T-cell (primary cell): ENCODE measurements around the gene POLE. TPM values are rescaled to one million over a fixed set of nuclear protein-coding genes. Genes with fewer than 3 reads are reported as not detected.

Experiments
- ATAC-seq, 4 experiments: fragments of 200-7000 bp in 3 of 4; fragments of 150-1000 bp in 1 of 4; cut with Tn5 transposase; replicated peaks in 1 of 4; 1 replicate in 3 of 4; 2 replicates in 1 of 4; pipeline ENCODE4 v1.10.0; 2021; ENCODE audit warnings: moderate library complexity in 3 of 4, mild to moderate bottlenecking in 2 of 4, moderate number of reproducible peaks in 1 of 4
- CTCF ChIA-PET, 2 donors: fragments of 300-600 bp; sonication (Branson Sonifier 250); formaldehyde crosslinking; loops; one replicate each; lab custom pipeline; 2022; ENCODE audit warnings: antibody characterized with exemption in 2 of 2; lab: Charles Lee
- POLR2A ChIA-PET, 2 donors: fragments of 300-600 bp; sonication (Branson Sonifier 250); formaldehyde crosslinking; loops; one replicate each; lab custom pipeline; 2022; ENCODE audit warnings: antibody characterized with exemption in 2 of 2; lab: Charles Lee
- DNase-seq, 35 experiments: peaks; one replicate each; pipeline versions ENCODE4 v3.0.0 to v3.0.0-alpha.2; 2013 to 2023
- H3K27ac ChIP-seq: one replicate; pipeline ENCODE4 v1.5.1; 2013; ENCODE audit warnings: low read length
- H3K27me3 ChIP-seq, 2 experiments: replicated peaks in 1 of 2; 1 replicate in 1 of 2; 2 replicates in 1 of 2; pipeline versions ENCODE4 v1.6.1 to v1.7.0; 2013; ENCODE audit warnings: low read length in 1 of 2, mixed read lengths in 1 of 2; ENCODE audit not compliant: control insufficient read depth in 2 of 2, insufficient read depth in 2 of 2; ENCODE audit errors: extremely low read depth in 1 of 2
- H3K36me3 ChIP-seq, 2 donors: 1 replicate in 1 of 2; 2 replicates in 1 of 2; pipeline versions ENCODE4 v1.6.1 to v1.7.0; 2013; ENCODE audit warnings: low read length in 1 of 2; ENCODE audit not compliant: control insufficient read depth in 2 of 2, insufficient read depth in 1 of 2; ENCODE audit errors: extremely low read depth in 1 of 2
- H3K4me1 ChIP-seq, 2 experiments: 1 replicate in 1 of 2; 2 replicates in 1 of 2; pipeline versions ENCODE4 v1.6.1 to v1.7.0; 2013; ENCODE audit warnings: low read length in 2 of 2, mixed read lengths in 1 of 2; ENCODE audit not compliant: insufficient read depth in 2 of 2, control insufficient read depth in 1 of 2; ENCODE audit errors: extremely low read depth in 1 of 2
- H3K4me3 ChIP-seq, 2 donors: 1 replicate in 1 of 2; 2 replicates in 1 of 2; pipeline versions ENCODE4 v1.5.1 to v1.7.0; 2013; ENCODE audit warnings: mild to moderate bottlenecking in 2 of 2, low read length in 1 of 2, moderate library complexity in 1 of 2; ENCODE audit not compliant: control insufficient read depth in 1 of 2; ENCODE audit errors: extremely low read depth in 1 of 2
- H3K9me3 ChIP-seq: 2 replicates; pipeline ENCODE4 v1.7.0; 2013
- H3K27ac Mint-ChIP-seq, 2 donors: one replicate each; pipeline ENCODE4 v1.8.0; 2020 to 2021; ENCODE audit warnings: mild to moderate bottlenecking in 2 of 2, mixed read lengths in 2 of 2
- H3K27me3 Mint-ChIP-seq, 2 donors: one replicate each; pipeline ENCODE4 v1.8.0; 2021 to 2022; ENCODE audit warnings: mixed read lengths in 2 of 2
- H3K36me3 Mint-ChIP-seq: one replicate; pipeline ENCODE4 v1.8.0; 2021; ENCODE audit warnings: mixed read lengths
- H3K4me1 Mint-ChIP-seq, 3 donors: one replicate each; pipeline ENCODE4 v1.8.0; 2020 to 2022; ENCODE audit warnings: mixed read lengths in 3 of 3, mild to moderate bottlenecking in 1 of 3
- H3K4me3 Mint-ChIP-seq, 3 donors: one replicate each; pipeline ENCODE4 v1.8.0; 2020 to 2022; ENCODE audit warnings: mild to moderate bottlenecking in 3 of 3, mixed read lengths in 3 of 3, moderate library complexity in 3 of 3
- H3K9me3 Mint-ChIP-seq, 3 donors: one replicate each; pipeline ENCODE4 v1.8.0; 2020 to 2022; ENCODE audit warnings: mixed read lengths in 3 of 3
- WGBS: methylation state at CpG from one replicate; pipeline ENCODE4 v1.1.5; 2013; ENCODE audit warnings: missing lambda C conversion rate; ENCODE audit not compliant: insufficient coverage; 5-methylcytosine and 5-hydroxymethylcytosine counted together
- total RNA-seq, 35 experiments: library from RNA in 6 of 35; stranded (reverse) in 6 of 35; fragments of 120-200 nt in 1 of 35; gene quantifications; one replicate each; pipeline versions ENCODE4 v1.2.1 to v1.2.4 and lab custom pipeline; 2013 to 2026

POLE gene
- total RNA-seq, 5 donors from 2014 or later (not counting 1 experiment from before 2014, with no cell fraction given), result 43.6 to 70.4 (median 66.1) TPM

GRCh38 chr12:132710405-132711079, 23.4 kb upstream of the POLE start, which contains the start of gene PGAM5:
Gene PGAM5 (plus strand): TSS chr12:132710842. CDS start chr12:132710877, 35 bp downstream.
- peaks cover 11 to 12% of the 10 kb centered on the region in 2 donors for H3K36me3 ChIP-seq
- H3K4me1 ChIP-seq, result peaks cover 9 to 23% of the 10 kb centered on the region in 2 experiments
- H3K27me3 ChIP-seq, result no peaks in the 10 kb centered on the region
- H3K27ac ChIP-seq, result peak within 1 kb of the TSS; percentile 96
- ATAC-seq (peak; percentile 93 to 96 (median 95)), DNase-seq (peak; percentile 79 to 98 (median 93))
- ChIA-PET CTCF (no interaction called here), POLR2A (no interaction called here)
- WGBS, result under 1% methylated on average over 94 of the region's 94 CpGs
- peaks cover 0 to 14% (median 13%) of the 10 kb centered on the region in 3 donors for H3K9me3 Mint-ChIP-seq
- peak within 1 kb of the TSS; percentile 70 to 85 for H3K4me3 ChIP-seq
- H3K4me1 Mint-ChIP-seq, result peaks cover 21 to 32% (median 25%) of the 10 kb centered on the region in 3 donors
- H3K27ac Mint-ChIP-seq, result peak within 1 kb of the TSS; percentile 90
- no peaks in the 10 kb centered on the region for H3K27me3 Mint-ChIP-seq
- H3K36me3 Mint-ChIP-seq, result peaks cover 14% of the 10 kb centered on the region
- peak within 1 kb of the TSS; percentile 83 to 89 (median 88) for H3K4me3 Mint-ChIP-seq
- no peaks in the 10 kb centered on the region for H3K9me3 ChIP-seq

- Histone ChIP-seq H3K27me3 (no peaks in the 10 kb centered on the region), H3K9me3 (no peaks in the 10 kb centered on the region), H3K4me3 (peak overlapping the region; percentile 54 to 85), H3K36me3 (peaks cover 8 to 9% of the 10 kb centered on the region in 2 donors), H3K27ac (peak overlapping the region; percentile 96), H3K4me1 (peaks cover 9 to 23% of the 10 kb centered on the region in 2 experiments)
- Mint-ChIP-seq H3K9me3 (peaks cover 0 to 14% (median 13%) of the 10 kb centered on the region in 3 donors), H3K27ac (peak overlapping the region; percentile 90), H3K4me1 (peaks cover 21 to 32% (median 25%) of the 10 kb centered on the region in 3 donors), H3K27me3 (no peaks in the 10 kb centered on the region), H3K4me3 (peak overlapping the region; percentile 83 to 89 (median 88)), H3K36me3 (peaks cover 14% of the 10 kb centered on the region)
- POLR2A ChIA-PET, result no interaction called here
- ATAC-seq (no peak), DNase-seq (peak in 4 of 35 experiments; percentile 3 to 9 (median 6))
- CTCF ChIA-PET, result no interaction called here
- 9% methylated on average over 26 of the region's 26 CpGs for WGBS
Measured at GRCh38 chr12:132710043-132710404, 22.9 kb upstream of the POLE start.

GRCh38 chr12:132708150-132708549, 21.0 kb upstream of the POLE start:
- H3K9me3 ChIP-seq, result no peaks in the 10 kb centered on the region
- CTCF ChIA-PET, result no interaction called here

GRCh38 chr12:132707241-132707640, 20.1 kb upstream of the POLE start:
- WGBS, result 89% methylated on average over 6 of the region's 6 CpGs

More at GRCh38 chr12:132708150-132708549, 21.0 kb upstream of the POLE start:
- no peak overlapping the region for H3K27ac ChIP-seq
- H3K4me1 Mint-ChIP-seq, result peaks cover 17 to 23% (median 18%) of the 10 kb centered on the region in 3 donors
- ATAC-seq, result no peak
- H3K36me3 ChIP-seq, result no peaks in the 10 kb centered on the region
- POLR2A ChIA-PET, result no interaction called here
- no CpG with 5 or more reads among the region's 2 CpGs for WGBS
- no peak overlapping the region for H3K4me3 ChIP-seq
- H3K27ac Mint-ChIP-seq, result no peak overlapping the region
- no peaks in the 10 kb centered on the region for H3K27me3 Mint-ChIP-seq
- H3K36me3 Mint-ChIP-seq, result peaks cover 24% of the 10 kb centered on the region
- H3K4me3 Mint-ChIP-seq, result peak overlapping the region in 2 of 3 donors; percentile 43 to 89
- H3K9me3 Mint-ChIP-seq, result peaks cover 0 to 14% (median 13%) of the 10 kb centered on the region in 3 donors
- H3K27me3 ChIP-seq, result no peaks in the 10 kb centered on the region
- DNase-seq, result no peak
- peaks cover 9 to 19% of the 10 kb centered on the region in 2 experiments for H3K4me1 ChIP-seq

GRCh38 chr12:132703641-132704040, 16.5 kb upstream of the POLE start:
- Mint-ChIP-seq H3K27me3 (no peaks in the 10 kb centered on the region), H3K36me3 (peaks cover 36% of the 10 kb centered on the region), H3K4me3 (no peak overlapping the region), H3K4me1 (peaks cover 0 to 5% (median 2%) of the 10 kb centered on the region in 3 donors), H3K27ac (no peak overlapping the region), H3K9me3 (peaks cover 0 to 14% (median 13%) of the 10 kb centered on the region in 3 donors)
- Histone ChIP-seq H3K27me3 (no peaks in the 10 kb centered on the region), H3K4me1 (no peaks in the 10 kb centered on the region), H3K4me3 (no peak overlapping the region), H3K27ac (no peak overlapping the region), H3K9me3 (no peaks in the 10 kb centered on the region), H3K36me3 (peaks cover 0 to 4% of the 10 kb centered on the region in 2 donors)
- CTCF ChIA-PET, result no interaction called here
- 98% methylated on average over 9 of the region's 9 CpGs for WGBS
- POLR2A ChIA-PET, result interaction anchor here in 1 of 2 donors (0.9 kb wide), 1 partner anchor 8 kb away, joined by 3 read pairs; no protein-coding TSS in a partner anchor
- DNase-seq, result no peak
- ATAC-seq, result no peak

More at GRCh38 chr12:132707241-132707640, 20.1 kb upstream of the POLE start:
- H3K27ac Mint-ChIP-seq, result no peak overlapping the region
- no peaks in the 10 kb centered on the region for H3K27me3 Mint-ChIP-seq
- Histone ChIP-seq H3K27me3 (no peaks in the 10 kb centered on the region), H3K27ac (no peak overlapping the region), H3K4me1 (peaks cover 8 to 19% of the 10 kb centered on the region in 2 experiments), H3K36me3 (no peaks in the 10 kb centered on the region), H3K9me3 (no peaks in the 10 kb centered on the region), H3K4me3 (no peak overlapping the region)
- DNase-seq (no peak), ATAC-seq (no peak)
- H3K4me1 Mint-ChIP-seq, result peaks cover 12 to 16% (median 15%) of the 10 kb centered on the region in 3 donors
- peaks cover 0 to 14% (median 13%) of the 10 kb centered on the region in 3 donors for H3K9me3 Mint-ChIP-seq
- ChIA-PET POLR2A (no interaction called here), CTCF (interaction anchor here in 1 of 2 donors (0.6 kb wide), 2 partner anchors 12 to 759 kb away, joined by 3 to 4 read pairs; no protein-coding TSS in a partner anchor)
- H3K4me3 Mint-ChIP-seq, result no peak overlapping the region
- peaks cover 24% of the 10 kb centered on the region for H3K36me3 Mint-ChIP-seq

GRCh38 chr12:132702640-132703039, 15.5 kb upstream of the POLE start:
- CTCF ChIA-PET, result no interaction called here

More at GRCh38 chr12:132702640-132703039, 15.5 kb upstream of the POLE start:
- DNase-seq (no peak), ATAC-seq (no peak)
- Mint-ChIP-seq H3K36me3 (peaks cover 33% of the 10 kb centered on the region), H3K27me3 (no peaks in the 10 kb centered on the region), H3K4me3 (no peak overlapping the region), H3K9me3 (peaks cover 0 to 8% (median 7%) of the 10 kb centered on the region in 3 donors), H3K27ac (no peak overlapping the region), H3K4me1 (peaks cover 0 to 5% (median 2%) of the 10 kb centered on the region in 3 donors)
- POLR2A ChIA-PET, result no interaction called here
- H3K4me1 ChIP-seq, result no peaks in the 10 kb centered on the region
- H3K27me3 ChIP-seq, result no peaks in the 10 kb centered on the region
- no peak overlapping the region for H3K27ac ChIP-seq
- H3K9me3 ChIP-seq, result no peaks in the 10 kb centered on the region
- WGBS, result 77% methylated on average over 3 of the region's 4 CpGs
- no peak overlapping the region for H3K4me3 ChIP-seq
- peaks cover 0 to 5% of the 10 kb centered on the region in 2 donors for H3K36me3 ChIP-seq
